Activated CD4-positive, CD25-positive, alpha-beta regulatory T cell treated with anti-CD3 and anti-CD28 coated beads, Interleukin-2, amount 50 U/mL, for 72 hours (primary cell): ENCODE results near the gene PLEKHJ1.

ENCODE experiments used
- DNase-seq: peaks from one replicate; pipeline ENCODE4 v3.0.0; 2021

Gene PLEKHJ1

DNA sequence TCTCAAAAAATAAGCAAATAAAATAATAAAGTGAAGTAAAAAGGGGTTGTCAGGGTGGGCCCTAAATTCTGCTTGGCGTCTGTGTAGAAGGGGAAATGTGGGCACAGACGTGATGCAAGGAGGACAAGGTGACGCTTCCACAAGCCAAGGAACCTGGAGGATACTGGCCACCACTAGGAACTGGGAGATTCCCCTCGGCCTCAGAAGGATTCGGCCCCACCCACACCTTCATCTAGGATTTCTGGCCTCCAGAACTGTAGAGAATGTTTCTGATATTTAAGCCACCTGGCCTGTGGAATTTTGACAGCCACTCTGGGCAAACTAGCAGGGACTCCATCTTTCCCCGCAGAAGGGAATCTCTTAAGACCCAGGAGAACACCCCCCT is 1.1 kb downstream of the PLEKHJ1 start:
- DNase-seq: no peak

DNA sequence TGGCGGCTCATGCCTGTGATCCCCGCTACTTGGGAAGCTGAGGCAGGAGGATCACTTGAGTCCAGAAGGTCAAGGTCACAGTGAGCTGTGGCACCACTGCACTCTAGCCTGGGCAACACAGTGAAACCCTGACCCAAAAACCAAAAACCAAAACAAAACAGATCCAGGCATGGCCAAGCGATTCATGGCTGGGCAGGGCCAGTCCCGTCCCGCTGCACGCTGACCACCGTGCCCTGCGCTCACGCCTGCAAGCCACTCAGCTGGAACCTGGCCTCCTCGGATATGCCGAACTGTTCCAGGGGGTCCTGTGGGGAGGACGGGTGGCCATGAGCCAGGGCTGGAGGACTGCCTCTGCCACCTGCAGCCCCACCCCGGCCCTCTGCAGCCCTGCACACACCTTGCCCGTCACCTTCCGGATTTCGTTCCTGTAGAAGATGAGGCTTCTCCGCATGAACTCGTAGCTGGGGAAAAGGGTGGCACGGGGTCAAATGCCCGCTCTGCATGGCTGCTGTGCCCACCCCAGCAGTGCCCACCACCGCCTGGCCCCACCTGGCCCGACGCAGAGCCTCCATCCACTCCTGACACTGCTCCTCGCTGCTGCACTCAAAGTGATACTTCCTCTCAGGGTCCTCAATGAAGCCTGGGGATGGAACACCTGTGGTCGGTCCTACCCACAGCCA is 2.4 kb downstream of the PLEKHJ1 start:
- DNase-seq: no peak

DNA sequence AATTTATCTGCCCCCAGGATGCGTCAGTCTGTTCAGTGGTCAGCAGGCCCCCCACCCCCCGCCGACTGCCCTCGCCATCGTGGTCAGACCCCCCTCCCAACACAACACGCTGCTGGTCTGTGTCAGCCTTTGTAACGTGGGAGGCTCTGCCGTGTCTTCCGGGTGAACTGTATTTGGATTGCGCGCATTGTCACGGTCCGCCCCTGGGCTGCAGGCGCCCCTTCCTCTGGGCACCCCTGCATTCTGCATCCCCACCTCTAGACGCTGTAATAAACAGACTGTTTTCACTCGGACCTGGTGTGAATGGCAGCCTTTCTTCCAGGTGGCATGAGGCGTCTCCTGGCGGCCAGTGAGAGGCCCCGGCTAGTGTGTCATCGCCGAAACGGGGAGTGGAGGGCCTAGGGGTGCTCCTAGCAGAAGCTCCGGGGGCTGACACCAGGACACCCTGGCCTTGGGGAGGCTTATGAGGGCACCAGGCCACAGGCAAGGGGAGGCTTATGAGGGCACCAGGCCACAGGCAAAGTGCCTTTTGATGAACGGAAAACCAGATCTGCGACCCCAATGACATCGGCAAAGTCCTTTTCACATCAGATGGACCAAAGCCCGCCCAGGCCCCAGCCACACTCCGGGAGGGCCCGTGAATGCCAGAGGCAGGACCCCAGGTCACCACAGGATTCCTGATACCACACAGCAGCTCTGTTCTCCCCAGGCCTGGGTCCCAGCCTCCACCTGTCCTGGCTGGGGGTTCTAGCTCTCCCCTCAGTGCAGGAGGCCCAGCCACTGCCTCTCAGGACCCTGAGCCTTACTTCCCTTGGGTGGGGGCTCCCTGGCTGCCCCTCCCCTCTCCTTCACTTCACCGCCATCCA is 3.6 kb downstream of the PLEKHJ1 start:
- DNase-seq: no peak

DNA sequence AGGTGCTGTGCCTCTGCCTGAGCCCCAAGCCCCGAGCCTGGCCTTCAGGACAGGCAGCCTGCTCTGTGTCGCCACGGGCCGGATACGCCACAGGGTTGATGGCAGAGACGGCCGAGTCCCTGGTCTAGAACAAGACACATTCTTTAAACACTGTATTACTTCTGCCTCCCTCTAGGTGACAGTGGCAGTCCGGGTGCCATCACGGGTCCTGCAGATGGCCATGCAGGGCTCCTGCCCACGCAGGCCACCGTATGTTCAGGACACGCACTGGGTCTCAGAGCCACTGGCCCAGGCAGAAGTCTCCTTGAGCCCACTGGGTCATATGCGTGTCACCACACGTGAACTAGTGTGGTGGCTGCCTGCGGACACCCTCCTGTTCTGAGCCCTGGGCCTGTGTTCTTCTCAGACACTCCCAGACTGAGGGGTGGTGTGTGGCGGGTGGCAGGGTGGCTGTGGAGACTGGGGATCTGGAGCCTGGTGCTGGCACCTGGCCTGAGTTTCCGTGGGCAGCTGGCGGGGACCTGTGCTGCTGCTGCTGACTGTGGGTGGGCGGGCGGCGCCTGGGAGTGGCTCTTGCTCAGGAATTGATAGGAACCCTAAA is 4.4 kb downstream of the PLEKHJ1 start:
- no peak for DNase-seq

DNA sequence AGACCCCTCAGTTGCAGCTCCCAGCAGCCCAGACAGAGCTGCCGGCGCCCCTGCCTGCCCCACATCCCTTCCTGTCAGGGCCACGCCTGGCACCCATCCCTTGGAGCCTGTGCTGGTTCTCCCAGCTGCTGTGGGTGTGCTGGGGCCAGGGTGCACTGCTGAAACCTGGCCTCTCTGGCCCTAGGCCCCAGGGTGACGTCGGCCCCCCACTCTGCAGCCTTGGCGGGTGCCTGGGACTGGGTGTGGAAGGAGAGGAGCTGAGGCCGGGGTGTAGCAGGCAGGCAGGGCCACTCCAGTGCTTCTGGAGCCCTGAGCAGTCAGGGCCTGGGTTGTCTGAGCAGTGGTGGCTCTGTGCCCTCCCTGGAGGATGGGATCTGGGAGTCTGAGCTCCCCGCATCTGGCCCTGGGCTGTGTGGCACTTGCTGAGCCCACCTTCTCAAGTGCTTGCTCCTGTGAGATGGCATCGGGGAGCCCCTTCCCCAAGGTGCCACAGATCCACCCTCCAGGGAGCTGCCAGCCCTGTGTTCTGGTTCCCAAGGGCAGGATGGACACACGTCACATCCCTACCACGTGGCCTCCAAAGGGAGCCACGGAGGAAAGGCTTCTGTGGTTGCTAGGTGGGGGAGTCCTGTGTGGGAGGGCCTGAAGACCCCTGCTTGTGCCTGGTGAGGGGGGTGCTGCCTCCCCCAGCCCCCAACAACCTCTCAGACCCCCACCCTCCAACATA is 5.2 kb downstream of the PLEKHJ1 start:
- DNase-seq: no peak

DNA sequence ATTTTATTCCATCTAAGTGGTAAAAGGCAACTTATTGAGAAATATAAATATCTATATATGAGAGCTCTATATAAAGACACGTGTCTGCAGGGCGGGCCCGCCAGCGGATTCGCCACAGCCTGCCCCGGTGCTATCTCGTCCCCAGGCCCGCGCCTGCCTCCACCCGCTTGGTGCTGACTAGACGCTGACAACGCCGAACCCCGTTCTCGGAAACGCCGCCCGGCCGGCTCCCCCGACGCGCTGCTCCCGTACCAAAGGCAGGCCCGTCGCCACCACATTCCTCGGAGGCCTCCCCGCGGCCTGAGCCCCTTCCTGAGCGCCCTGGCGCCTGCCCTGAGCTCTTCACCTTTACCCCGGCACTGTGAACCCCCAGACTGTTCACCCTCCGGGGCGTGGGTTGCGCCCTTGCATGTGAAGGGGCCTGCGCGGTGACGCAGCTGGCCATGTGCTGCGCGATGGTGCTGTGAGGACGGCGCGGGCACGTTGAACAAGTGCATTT is 6.0 kb downstream of the PLEKHJ1 start:
- DNase-seq: no peak

DNA sequence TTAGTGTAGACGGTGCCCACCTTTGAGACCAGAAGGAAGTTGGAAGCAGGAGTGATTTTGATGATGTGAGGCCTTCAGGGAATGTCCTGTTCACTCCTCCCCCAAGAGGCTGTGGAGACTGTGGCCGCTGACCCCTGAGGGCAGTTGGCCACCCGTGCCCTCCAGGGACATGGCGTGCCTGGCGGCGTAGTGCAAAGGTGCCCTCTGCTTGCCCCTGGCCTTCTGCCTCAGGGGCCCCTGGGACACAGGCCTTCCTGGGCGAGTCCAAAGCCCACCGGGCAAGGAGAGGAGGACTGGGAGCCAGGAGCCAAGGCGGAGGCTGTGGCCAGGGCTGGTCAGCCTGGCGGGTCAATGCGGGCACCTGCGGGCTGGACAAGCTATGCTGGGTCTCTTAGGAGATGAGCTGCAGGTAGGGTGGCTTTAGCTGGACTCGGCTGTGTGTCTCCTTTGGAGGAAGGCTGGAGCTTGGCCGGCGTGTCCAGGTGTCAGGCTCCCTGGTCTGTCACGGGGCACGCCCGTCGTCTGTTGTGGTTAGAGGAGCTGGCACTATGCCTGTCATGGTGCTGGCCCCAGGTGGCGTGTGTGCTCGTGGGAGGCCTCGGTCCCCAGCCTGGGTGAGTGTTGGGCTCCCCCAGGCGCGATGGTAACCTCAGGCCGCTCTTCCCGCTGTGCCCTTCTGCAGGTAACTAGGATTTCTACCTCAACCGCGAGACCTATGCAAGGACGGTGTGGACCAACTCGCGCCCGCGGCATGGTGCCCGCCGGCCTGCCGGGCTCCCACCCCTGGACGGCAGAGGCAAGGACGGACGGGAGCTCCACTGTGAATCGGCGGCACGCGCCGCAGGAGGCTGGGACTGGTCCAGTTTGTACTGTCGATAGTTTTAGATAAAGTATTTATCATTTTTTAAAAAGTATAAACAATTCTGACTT is 6.8 kb downstream of the PLEKHJ1 start:
- DNase-seq: no peak

DNA sequence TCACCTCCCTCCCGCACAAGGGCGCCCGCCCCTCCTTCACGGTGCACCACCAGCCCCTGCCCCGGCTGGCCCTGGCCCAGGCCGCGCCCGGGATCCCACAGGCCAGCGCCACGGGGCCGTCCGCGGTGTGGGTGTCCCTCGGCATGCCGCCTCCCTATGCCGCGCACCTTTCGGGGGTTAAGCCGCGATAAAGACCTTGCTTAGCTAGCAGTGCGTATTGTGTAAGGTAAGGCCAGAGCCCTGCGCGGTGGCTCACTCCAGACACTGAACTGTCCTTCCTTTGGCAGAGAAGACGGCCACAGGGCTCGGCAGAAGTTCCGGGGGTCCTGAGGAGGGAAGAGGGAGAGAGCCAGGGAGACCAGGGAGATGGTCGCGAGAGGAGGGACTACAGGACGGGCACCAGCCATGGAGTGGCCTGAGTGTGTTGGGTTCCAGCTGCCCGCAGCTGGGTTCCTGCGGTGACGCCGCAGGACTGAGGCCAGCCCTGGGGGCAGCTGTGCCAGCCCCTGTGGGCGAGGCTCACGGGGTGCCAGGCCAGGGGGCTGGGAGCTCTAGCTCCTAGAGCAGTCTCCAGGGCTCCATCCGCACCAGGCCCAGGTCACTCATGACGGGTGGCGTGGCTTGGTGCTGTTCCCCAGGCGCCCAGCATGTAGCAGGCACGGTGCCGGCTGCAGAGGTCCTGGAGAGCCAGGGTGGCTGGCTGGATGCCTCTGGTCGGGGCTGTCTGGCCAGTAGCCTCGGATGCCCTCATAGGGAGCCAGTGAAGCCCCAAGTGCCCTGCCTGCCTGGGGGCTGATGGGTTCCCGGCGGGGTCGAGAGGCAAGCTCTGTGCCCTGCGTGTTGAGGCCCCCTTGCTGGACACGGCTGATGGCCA is 7.7 kb downstream of the PLEKHJ1 start:
- DNase-seq: no peak

DNA sequence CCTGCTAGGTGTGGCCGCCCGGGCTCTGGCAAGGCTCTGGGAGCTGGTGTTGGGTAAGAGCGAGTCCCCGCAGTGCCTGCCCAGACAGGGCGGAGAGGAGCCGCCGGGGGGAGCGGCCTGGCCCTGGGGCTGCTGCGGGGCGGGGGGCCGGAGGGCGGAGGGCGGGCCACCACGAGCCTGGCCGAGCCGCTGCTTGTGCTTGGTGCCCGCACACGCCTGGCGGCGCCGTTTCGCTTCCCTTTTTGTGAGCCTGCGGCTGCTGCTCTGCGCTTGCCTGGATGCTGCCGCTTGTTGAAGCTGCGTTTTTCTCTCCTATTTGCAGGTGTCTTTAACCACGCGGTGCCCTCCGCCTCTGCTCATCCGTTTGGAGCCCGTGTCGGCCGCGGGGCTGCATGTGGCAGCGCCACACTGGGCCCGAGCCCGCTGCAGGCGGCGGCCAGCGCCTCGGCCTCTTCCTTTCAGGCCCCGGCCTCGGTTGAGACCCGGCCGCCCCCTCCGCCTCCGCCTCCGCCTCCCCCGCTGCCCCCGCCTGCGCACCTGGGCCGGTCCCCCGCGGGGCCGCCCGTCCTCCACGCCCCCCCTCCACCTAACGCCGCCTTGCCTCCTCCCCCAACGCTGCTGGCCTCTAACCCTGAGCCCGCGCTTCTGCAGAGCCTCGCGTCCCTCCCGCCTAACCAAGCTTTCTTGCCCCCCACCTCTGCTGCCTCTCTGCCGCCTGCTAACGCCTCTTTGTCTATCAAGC is 8.5 kb downstream of the PLEKHJ1 start:
- DNase-seq: no peak

DNA sequence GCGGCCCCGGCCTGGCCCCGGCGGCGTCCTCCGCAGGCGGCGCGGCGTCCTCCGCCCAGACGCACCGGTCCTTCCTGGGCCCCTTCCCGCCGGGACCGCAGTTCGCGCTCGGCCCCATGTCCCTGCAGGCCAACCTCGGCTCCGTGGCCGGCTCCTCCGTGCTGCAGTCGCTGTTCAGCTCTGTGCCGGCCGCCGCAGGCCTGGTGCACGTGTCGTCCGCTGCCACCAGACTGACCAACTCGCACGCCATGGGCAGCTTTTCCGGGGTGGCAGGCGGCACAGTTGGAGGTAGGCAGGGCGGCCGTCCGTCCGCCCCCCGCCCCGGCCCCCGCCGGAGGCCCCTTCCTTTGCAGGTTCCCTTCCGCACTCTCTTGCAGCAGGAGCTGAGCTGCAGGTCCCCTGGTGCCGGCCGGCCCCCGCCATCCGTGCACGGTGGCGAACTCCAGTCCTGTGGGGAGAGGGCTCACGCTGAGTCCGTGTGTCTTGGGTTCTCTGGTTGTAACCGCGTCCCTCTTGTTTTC is 9.2 kb downstream of the PLEKHJ1 start:
- DNase-seq: no peak

DNA sequence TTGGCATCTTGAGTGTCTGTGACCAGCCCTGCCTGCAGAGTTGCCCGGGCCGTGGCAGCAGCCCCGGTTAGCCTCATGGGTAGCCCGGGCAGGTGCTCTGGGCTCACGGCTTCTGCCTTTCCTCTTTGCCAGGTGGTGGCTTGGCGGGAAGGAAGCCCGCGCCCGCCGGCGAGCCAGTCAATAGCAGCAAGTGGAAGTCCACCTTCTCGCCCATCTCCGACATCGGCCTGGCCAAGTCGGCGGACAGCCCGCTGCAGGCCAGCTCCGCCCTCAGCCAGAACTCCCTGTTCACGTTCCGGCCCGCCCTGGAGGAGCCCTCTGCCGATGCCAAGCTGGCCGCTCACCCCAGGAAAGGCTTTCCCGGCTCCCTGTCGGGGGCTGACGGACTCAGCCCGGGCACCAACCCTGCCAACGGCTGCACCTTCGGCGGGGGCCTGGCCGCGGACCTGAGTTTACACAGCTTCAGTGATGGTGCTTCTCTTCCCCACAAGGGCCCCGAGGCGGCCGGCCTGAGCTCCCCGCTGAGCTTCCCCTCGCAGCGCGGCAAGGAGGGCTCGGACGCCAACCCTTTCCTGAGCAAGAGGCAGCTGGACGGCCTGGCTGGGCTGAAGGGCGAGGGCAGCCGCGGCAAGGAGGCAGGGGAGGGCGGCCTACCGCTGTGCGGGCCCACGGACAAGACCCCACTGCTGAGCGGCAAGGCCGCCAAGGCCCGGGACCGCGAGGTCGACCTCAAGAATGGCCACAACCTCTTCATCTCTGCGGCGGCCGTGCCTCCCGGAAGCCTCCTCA is 9.9 kb downstream of the PLEKHJ1 start:
- no peak for DNase-seq

DNA sequence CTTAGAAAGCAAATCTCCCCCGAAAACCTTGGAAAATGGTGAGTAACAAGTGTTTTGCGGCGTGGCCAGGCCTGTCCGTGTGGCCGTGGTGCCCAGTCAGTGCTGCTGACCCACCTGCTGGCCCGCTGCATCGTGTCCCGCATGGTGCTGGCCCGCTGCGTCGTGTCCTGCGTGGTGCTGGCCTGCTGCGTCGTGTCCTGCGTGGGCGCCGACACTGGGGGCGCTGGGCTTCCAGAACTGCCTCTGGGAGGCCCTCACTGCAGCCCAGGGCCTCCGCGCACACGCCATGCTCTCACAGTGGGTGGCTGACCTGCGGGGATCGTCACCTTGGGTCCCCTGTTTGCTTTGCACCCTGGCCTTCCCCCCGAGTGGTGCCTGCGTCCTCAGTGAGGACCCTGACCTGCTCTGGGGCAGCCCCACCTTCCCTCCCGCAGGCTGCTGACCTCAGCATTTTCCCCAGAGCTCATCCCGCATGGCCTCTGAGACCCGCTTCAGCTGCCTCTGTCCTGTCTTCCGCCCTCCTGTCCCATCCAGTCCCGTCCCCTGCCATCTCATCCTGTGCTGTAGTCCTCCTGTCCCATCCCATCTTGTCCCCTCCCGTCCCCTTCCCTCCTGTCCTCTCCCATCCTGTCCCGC is 10.6 kb downstream of the PLEKHJ1 start:
- DNase-seq: no peak

DNA sequence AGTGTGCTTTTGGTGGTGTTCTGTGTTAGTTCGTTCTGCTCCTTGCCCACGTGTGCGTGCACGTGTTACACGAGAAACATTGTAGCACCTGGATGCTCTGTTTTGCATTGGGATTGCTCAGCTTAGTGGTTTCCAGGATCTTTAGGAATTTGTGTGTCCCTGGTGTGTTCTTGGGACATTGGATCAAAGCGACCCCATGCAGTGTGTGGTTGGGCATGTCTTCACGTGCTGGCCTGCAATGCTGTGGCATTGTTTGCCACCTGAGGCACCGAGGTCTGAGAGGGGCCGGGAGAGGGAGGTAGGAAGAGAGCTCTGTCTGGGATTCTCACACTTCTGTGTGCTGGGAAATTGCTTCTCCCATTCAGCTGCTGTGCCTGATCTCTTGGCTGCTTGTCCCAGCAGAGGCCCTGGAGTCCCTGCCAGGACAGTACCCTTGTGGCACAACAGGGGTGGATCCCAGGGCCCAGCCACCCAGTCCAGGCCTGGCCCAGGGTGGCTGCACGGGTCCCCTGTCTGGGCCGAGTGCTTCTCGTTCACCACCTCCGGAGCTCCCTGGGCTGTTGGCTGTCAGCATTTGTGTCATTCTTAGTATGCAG is 11.3 kb downstream of the PLEKHJ1 start:
- no peak for DNase-seq

DNA sequence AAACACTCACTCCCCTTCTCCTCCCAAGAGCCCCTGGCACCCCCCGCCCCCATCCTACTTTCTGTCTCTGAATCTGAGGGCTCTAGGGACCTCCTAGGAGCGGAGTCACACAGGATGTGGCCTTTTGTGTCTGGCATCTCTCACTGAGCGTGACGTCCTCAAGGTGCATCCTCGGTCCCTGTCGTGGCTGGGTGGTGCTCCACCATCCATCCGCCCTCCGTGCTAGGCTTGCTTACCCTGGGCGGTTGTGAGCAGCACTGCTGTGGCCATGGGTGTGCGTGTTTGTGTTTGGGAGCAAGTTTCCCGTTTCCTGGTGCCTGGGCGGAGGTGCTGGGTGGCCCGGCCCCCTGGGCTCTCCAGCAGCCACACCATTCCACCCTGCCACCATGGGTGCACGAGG is 12.2 kb downstream of the PLEKHJ1 start:
- DNase-seq: no peak

DNA sequence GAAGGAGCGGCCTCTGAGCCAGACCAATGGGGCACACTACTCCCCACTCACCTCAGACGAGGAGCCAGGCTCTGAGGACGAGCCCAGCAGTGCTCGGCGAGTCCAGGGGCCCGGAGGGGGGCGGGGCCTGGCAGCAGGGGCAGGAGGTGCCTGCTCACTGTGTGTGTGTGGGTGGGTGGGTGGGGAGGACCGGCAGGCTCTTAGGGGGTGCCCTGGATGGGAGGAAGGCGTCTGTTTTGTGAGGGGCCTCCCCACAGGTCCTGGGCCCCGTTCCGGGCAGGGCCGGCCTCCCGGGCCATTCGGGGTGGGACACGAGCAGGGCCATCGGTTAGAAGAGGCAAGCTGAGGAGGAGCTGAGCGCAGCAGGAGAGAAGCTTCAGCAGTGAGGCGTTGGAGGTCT is 12.7 kb downstream of the PLEKHJ1 start:
- no peak for DNase-seq

DNA sequence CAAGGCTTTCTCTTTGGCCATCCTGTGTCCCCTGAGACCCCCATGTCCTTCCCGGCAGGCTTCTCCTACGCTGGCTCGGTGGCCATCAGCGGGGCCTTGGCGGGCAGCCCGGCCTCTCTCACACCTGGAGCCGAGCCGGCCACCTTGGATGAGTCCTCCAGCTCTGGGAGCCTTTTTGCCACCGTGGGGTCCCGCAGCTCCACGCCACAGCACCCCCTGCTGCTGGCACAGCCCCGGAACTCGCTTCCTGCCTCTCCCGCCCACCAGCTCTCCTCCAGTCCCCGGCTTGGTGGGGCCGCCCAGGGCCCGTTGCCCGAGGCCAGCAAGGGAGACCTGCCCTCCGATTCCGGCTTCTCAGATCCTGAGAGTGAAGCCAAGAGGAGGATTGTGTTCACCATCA is 14.2 kb downstream of the PLEKHJ1 start:
- no peak for DNase-seq

DNA sequence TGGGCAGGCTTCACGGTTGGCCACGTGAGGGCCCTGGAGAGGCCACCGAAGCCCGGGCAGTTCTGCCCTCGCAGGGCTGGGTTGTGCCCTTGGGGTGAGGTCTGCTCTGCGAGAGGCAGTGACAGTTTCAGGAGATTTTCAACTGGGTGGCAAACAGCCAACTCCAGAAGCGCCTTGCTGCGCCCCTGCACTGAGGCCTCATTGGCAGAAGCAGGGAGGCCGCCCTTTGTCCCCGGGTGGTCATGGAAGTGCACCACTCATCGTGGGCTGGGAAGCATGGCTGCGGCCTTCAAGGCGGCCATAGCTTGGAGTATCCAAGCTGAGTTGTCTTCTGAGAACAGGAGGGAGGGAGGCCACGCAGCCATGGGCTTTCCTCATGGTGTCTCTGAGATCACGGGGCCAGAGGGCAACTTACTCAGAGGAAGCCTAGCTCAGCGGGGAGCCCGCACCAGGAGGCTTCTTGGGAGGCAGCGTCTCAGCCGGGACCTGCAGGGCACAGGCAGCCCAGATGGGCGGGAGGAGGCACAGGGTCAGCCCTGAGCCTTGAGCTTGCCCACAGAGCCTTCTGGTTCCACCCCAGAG is 14.8 kb downstream of the PLEKHJ1 start:
- no peak for DNase-seq

DNA sequence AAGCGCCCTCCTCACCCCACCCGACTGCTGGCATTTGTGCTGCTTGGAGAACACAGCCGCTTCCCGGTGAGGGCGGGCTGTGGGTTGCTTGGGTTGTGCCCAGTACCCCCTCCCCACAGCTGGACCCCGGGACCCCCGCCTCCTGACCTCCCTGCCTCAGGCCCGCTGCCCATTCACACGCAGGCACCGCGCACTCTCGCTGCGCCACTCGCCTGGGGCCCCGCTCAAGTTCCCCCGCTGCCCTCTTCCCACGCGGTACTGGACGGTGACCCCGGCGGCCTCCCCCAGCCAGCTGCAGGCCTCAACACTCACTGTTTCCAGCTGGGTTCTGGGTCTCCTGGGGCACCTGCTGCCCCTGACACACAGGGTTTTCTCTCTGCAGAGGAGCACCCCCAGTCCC is 16.4 kb downstream of the PLEKHJ1 start:
- DNase-seq: no peak
